Measurements from ENCODE around the gene NCKAP5.

The NCKAP5 gene

GRCh38 chr2:132638313-132639040 is 929.8 kb downstream of the NCKAP5 start:
- no peak for DNase-seq

GRCh38 chr2:132636346-132636745 is 931.9 kb downstream of the NCKAP5 start:
- no peak for DNase-seq

- DNase-seq = no peak
Measured at GRCh38 chr2:132633635-132634034, 934.6 kb downstream of the NCKAP5 start.

GRCh38 chr2:132632000-132632649 is 936.1 kb downstream of the NCKAP5 start:
- no peak for DNase-seq

GRCh38 chr2:132627536-132627935 is 940.7 kb downstream of the NCKAP5 start:
- DNase-seq = no peak

GRCh38 chr2:132623096-132623839 is 945.0 kb downstream of the NCKAP5 start:
- no peak for DNase-seq

All from CD4-positive, alpha-beta T cell treated with Interferon gamma for 1 hour (primary cell).